Fibroblast of peridontal ligament (primary cell): ENCODE results near the gene TRAPPC11.

Experiments used
- DNase-seq: peaks from one replicate; pipeline ENCODE4 v3.0.0-alpha.2; 2010; ENCODE audit errors: extremely low read depth

The TRAPPC11 gene

DNA sequence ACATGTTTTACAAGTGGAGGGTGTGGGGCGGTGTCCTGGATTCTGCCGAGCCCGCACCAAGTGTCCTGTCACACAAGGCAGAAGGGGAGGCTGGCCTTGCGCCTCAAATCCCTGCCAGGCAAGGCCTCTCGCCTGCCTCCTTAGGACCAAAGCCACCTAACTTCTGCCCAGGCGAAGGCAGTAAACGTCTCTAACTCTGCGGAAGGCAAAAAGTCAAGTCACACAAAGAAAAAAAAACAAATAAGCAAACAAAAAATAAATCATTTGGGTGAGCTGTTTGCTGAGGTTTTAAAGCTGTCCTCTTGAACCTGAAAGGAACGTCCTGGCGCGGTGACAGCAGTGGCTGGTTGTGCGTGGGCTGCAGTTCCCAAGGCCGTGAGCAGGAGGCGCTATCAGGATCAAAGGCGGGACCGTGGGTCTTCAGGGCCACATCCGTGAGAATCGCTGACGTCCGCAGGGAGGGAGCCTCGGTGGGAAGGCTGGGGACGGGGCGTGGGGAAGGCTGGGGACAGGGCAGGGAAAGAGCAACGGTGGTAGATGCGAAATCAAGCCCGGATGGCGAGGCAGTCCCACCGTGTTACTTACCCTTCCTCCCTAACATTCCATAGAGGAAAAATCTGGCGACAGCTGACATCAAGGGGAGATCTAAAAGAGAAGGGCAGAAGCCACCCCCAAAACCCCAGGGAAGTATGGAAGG lies 99.1 kb downstream of the TRAPPC11 start:
- DNase-seq, result no peak

DNA sequence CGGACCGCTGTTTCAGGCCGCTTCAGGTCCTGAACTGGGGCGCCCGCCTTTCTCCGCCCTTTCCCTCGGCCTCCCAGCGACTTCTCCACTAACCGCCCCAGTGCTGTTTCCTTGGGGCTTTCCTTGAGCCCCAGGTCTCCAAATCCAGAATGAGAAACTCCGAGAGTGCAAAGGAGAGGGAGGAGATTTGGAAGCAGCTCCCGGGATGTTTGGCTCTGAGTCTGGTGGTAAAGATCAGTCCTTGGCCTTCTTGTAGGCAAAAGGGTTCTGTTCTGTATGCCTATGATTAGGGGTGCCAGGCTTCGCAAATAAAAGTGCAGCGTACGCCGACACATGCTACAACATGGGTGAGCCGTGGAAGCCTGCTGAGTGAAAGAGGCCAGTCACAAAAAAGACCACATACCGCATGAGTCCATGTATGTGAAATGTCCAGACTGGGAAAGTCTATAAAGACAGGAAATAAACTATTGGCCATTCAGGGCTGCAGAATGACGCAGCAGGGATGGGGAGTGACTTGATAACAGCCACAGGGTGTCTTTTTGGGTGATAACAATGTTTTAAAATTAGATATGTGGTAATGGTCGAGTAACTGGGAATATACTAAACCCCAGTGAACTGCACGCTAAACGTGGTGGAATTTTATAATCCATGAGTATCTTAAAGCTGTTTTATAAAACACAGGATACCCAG lies 99.8 kb downstream of the TRAPPC11 start:
- no peak for DNase-seq

DNA sequence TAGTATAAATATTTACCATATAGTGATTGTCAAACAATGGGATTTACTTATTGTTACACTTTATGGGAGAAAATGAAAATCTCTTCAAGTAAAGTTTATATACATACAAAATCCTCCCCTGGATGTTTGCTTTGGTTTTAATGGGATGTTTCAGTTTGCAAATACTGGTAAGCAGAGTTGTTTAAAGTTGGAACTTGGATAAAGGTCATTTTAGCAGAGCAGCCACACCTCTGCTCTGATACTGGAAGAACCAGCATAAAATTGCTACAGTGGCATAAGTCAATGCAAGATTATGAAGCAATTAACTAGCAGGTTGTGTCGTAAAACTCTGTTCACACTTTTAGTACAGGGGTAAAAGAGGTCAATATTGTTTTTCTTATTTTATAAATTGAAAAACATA lies 101.2 kb downstream of the TRAPPC11 start:
- DNase-seq, result no peak
